Gastroesophageal sphincter (tissue), 4 donors: ENCODE data around the gene PLOD3. TPM values are rescaled to one million over a fixed set of nuclear protein-coding genes. Genes with fewer than 3 reads are reported as not detected.
"Not testable (repeated sequence)": the region's sequence is repeated elsewhere in the genome, so short reads cannot be mapped to it uniquely, and the experiment has no call there.

Experiments
- ATAC-seq: fragments of 150-250 bp; one replicate; pipeline ENCODE4 v1.9.1; 2016; ENCODE audit warnings: mild to moderate bottlenecking, moderate library complexity
- H3K27ac ChIP-seq, 4 donors: fragments of 200-600 bp; sonication (generic) in 3 of 4; 1 replicate in 3 of 4; 2 replicates in 1 of 4; pipeline ENCODE4 v1.5.1; 2016 to 2019
- H3K27me3 ChIP-seq: fragments of 200-600 bp; sonication (generic); one replicate; pipeline ENCODE4 v1.5.1; 2019
- H3K36me3 ChIP-seq, 2 donors: fragments of 200-600 bp; sonication (generic); one replicate each; pipeline ENCODE4 v1.5.1; 2019; ENCODE audit warnings: control low read depth in 1 of 2
- H3K4me1 ChIP-seq, 3 donors: fragments of 200-600 bp; sonication (generic); 1 replicate in 2 of 3; 2 replicates in 1 of 3; pipeline ENCODE4 v1.5.1; 2016 to 2019; ENCODE audit warnings: control low read depth in 2 of 3
- H3K4me3 ChIP-seq, 2 donors: fragments of 200-600 bp; sonication (generic); one replicate each; pipeline ENCODE4 v1.5.1; 2019; ENCODE audit warnings: mild to moderate bottlenecking in 1 of 2, moderate library complexity in 1 of 2
- H3K9me3 ChIP-seq, 3 donors: fragments of 200-600 bp; sonication (generic); one replicate each; pipeline ENCODE4 v1.5.1; 2017 to 2019; ENCODE audit warnings: control low read depth in 2 of 3
- CTCF ChIP-seq, 4 experiments: fragments of 200-600 bp in 2 of 4; fragments of 450-650 bp in 2 of 4; sonication (generic) in 1 of 4; IDR thresholded peaks; one replicate each; pipeline ENCODE4 v1.5.1; 2017 to 2019; ENCODE audit warnings: antibody characterized with exemption in 4 of 4, mild to moderate bottlenecking in 2 of 4, moderate library complexity in 2 of 4
- EP300 ChIP-seq: sonication (generic); formaldehyde crosslinking; IDR thresholded peaks from one replicate; pipeline ENCODE4 v1.6.1; 2017; ENCODE audit warnings: antibody characterized with exemption, mild to moderate bottlenecking
- POLR2A ChIP-seq, 2 donors: fragments of 450-650 bp; IDR thresholded peaks; one replicate each; pipeline ENCODE4 v1.6.1; 2017; ENCODE audit warnings: antibody characterized with exemption in 2 of 2, mild to moderate bottlenecking in 2 of 2, moderate library complexity in 1 of 2
- POLR2AphosphoS5 ChIP-seq: sonication (generic); formaldehyde crosslinking; IDR thresholded peaks from one replicate; pipeline ENCODE4 v1.6.1; 2017; ENCODE audit warnings: antibody characterized with exemption
- whole genome bisulfite sequencing, 2 donors: methylation state at CpG; one replicate each; pipeline ENCODE4 v1.1.5; 2018; ENCODE audit warnings: low coverage in 1 of 2; 5-methylcytosine and 5-hydroxymethylcytosine counted together
- total RNA-seq, 4 donors: library from RNA; depleted of rRNA; stranded (reverse); fragments of >200 nt; gene quantifications; one replicate each; pipeline ENCODE4 v1.1.0, GENCODE V29; 2016

The PLOD3 gene
- total RNA-seq, 4 donors from 2014 or later: 35.0 to 51.3 (median 43.6) TPM

DNA sequence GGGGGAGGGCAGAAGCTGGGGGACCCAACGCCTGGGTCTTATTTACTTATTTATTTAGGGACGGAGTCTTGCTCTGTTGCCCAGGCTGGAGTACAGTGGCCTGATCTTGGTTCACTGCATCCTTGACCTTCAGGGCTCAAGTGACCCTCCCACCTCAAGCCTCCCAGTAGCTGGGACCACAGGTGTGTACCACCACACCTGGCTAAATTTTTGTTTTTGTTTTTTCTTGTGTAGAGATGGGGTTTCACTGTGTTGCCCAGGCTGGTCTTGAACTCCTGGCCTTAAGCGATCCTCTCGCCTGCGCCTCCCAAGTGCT lies 14.8 kb downstream of the PLOD3 start:
- no peaks in the 10 kb centered on the region for H3K9me3 ChIP-seq
- H3K27me3 ChIP-seq: peaks cover 63% of the 10 kb centered on the region
- 84% methylated on average over 5 of the region's 5 CpGs; no CpG with 5 or more reads in 1 of the 2 donors for WGBS, 2 donors
- H3K27ac ChIP-seq: no peak overlapping the region
- ATAC-seq: no peak
- H3K4me1 ChIP-seq: peaks cover 0 to 11% (median 8%) of the 10 kb centered on the region in 3 donors
- H3K36me3 ChIP-seq: peaks cover 0 to 20% of the 10 kb centered on the region in 2 donors
- H3K4me3 ChIP-seq: no peak overlapping the region
- TF ChIP-seq POLR2AphosphoS5 (no peak), CTCF (IDR thresholded peaks at IDR 0.05) (no peak), EP300 (no peak)

- ATAC-seq: no peak
- Histone ChIP-seq H3K9me3 (no peaks in the 10 kb centered on the region), H3K4me3 (peak overlapping the region in 1 of 2 donors; percentile 25), H3K27ac (no peak overlapping the region), H3K36me3 (peaks cover 0 to 14% of the 10 kb centered on the region in 2 donors), H3K27me3 (peaks cover 67% of the 10 kb centered on the region), H3K4me1 (peaks cover 0 to 11% (median 8%) of the 10 kb centered on the region in 3 donors)
- TF ChIP-seq CTCF (IDR thresholded peaks at IDR 0.05) (no peak), POLR2A (IDR thresholded peaks at IDR 0.05) (no peak), POLR2AphosphoS5 (no peak), EP300 (no peak)
- 0 to 6% methylated on average over 3 to 10 of the region's 75 CpGs for WGBS, 2 donors
Observed at GRCh38 chr7:101201695-101202602, 15.4 kb downstream of the PLOD3 start.

- peaks cover 0 to 4% of the 10 kb centered on the region in 2 donors for H3K36me3 ChIP-seq
- no peak for ATAC-seq
- no peaks in the 10 kb centered on the region for H3K9me3 ChIP-seq
- H3K4me1 ChIP-seq: peaks cover 0 to 11% (median 8%) of the 10 kb centered on the region in 3 donors
- TF ChIP-seq CTCF (IDR thresholded peaks at IDR 0.05) (no peak), POLR2A (IDR thresholded peaks at IDR 0.05) (no peak), POLR2AphosphoS5 (no peak), EP300 (no peak)
- H3K27ac ChIP-seq: no peak within 1 kb of the TSS
- peaks cover 75% of the 10 kb centered on the region for H3K27me3 ChIP-seq
- 25 to 35% methylated on average over 12 to 16 of the region's 21 CpGs for WGBS, 2 donors
- H3K4me3 ChIP-seq: peak within 1 kb of the TSS in 1 of 2 donors; percentile 25
Observed at GRCh38 chr7:101200862-101201599, 16.4 kb downstream of the PLOD3 start, which contains the start of gene MOGAT3. TSS of gene MOGAT3 (minus strand) at chr7:101201036. CDS start at chr7:101200854, 182 bp downstream.

- Histone ChIP-seq H3K27ac (no peak overlapping the region), H3K27me3 (peaks cover 81% of the 10 kb centered on the region), H3K36me3 (no peaks in the 10 kb centered on the region), H3K9me3 (no peaks in the 10 kb centered on the region), H3K4me1 (peaks cover 0 to 11% (median 8%) of the 10 kb centered on the region in 3 donors), H3K4me3 (no peak overlapping the region)
- no peak for ATAC-seq
- TF ChIP-seq EP300 (no peak), POLR2A (IDR thresholded peaks at IDR 0.05) (no peak), POLR2AphosphoS5 (no peak), CTCF (IDR thresholded peaks at IDR 0.05) (no peak)
- no CpG with 5 or more reads among the region's 2 CpGs for WGBS, 2 donors
Observed at GRCh38 chr7:101200504-101200861, 16.9 kb downstream of the PLOD3 start.

DNA sequence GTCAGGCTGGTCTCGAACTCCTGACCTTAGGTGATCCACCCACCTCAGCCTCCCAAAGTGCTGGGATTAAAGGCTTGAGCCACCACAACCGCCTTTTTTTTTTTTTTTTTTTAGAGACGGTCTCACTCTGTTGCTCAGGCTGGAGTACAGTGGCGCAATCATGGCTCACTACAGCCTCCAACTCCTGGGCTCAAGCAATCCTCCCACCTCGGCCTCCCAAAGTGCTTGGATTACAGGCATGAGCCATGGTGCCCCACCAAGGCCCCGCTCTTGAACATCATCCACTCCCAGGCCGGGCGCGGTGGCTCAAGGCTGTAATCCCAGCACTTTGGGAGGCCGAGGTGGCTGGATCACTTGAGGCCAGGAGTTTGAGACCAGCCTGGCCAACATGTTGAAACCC lies 17.9 kb downstream of the PLOD3 start:
- not testable (repeated sequence) for H3K9me3 ChIP-seq, ATAC-seq, H3K4me3 ChIP-seq, H3K27ac ChIP-seq, H3K36me3 ChIP-seq
- peaks cover 0 to 11% (median 8%) of the 10 kb centered on the region in 3 donors for H3K4me1 ChIP-seq
- H3K27me3 ChIP-seq: peaks cover 90% of the 10 kb centered on the region
- WGBS, 2 donors: 92 to 100% methylated on average over 1 to 3 of the region's 10 CpGs
